Tibial nerve (tissue), 4 donors: ENCODE data around the gene ALAS1. TPM values are rescaled to one million over a fixed set of nuclear protein-coding genes. Genes with fewer than 3 reads are reported as not detected.

Experiments used
- DNase-seq, 2 donors: peaks; one replicate each; pipeline ENCODE4 v3.0.0-alpha.2; 2019; ENCODE audit warnings: low spot score in 2 of 2
- H3K27ac ChIP-seq, 4 donors: fragments of 200-600 bp; sonication (generic) in 3 of 4; one replicate each; pipeline ENCODE4 v1.5.1; 2017 to 2019; ENCODE audit warnings: mild to moderate bottlenecking in 1 of 4
- H3K27me3 ChIP-seq, 2 donors: fragments of 200-600 bp; sonication (generic) in 1 of 2; one replicate each; pipeline versions ENCODE4 v1.5.1 to v1.6.0; 2017 to 2019
- H3K36me3 ChIP-seq, 3 donors: fragments of 200-600 bp; sonication (generic); one replicate each; pipeline ENCODE4 v1.5.1; 2018 to 2019
- H3K4me1 ChIP-seq, 4 donors: fragments of 200-600 bp; sonication (generic) in 3 of 4; one replicate each; pipeline ENCODE4 v1.5.1; 2017 to 2019
- H3K4me3 ChIP-seq, 4 donors: fragments of 200-600 bp; sonication (generic) in 3 of 4; one replicate each; pipeline ENCODE4 v1.5.1; 2017 to 2019; ENCODE audit warnings: mild to moderate bottlenecking in 1 of 4, moderate library complexity in 1 of 4
- H3K9me3 ChIP-seq, 4 donors: fragments of 200-600 bp; sonication (generic) in 3 of 4; one replicate each; pipeline ENCODE4 v1.5.1; 2017 to 2019
- EP300 ChIP-seq, 2 donors: sonication (generic); formaldehyde crosslinking; IDR thresholded peaks; one replicate each; pipeline ENCODE4 v1.6.1; 2017; ENCODE audit warnings: antibody characterized with exemption in 2 of 2, mild to moderate bottlenecking in 1 of 2
- POLR2A ChIP-seq, 2 donors: fragments of 450-650 bp; IDR thresholded peaks; one replicate each; pipeline ENCODE4 v1.6.1; 2017; ENCODE audit warnings: antibody characterized with exemption in 2 of 2, mild to moderate bottlenecking in 2 of 2, moderate library complexity in 2 of 2
- WGBS, 2 donors: methylation state at CpG; one replicate each; pipeline ENCODE4 v1.1.5; 2018; 5-methylcytosine and 5-hydroxymethylcytosine counted together
- total RNA-seq, 4 donors: library from RNA; depleted of rRNA; stranded (reverse); fragments of >200 nt; gene quantifications; one replicate each; pipeline ENCODE4 v1.1.0, GENCODE V29; 2016
- TF ChIP-seq, protein P1 (sequence below), 5 experiments: fragments of 200-600 bp in 3 of 5; fragments of 450-650 bp in 2 of 5; sonication (generic) in 3 of 5; IDR thresholded peaks; one replicate each; pipeline ENCODE4 v1.5.1; 2016 to 2019; ENCODE audit warnings: antibody characterized with exemption in 5 of 5, mild to moderate bottlenecking in 3 of 5, moderate library complexity in 2 of 5

ALAS1 gene
- total RNA-seq, 4 donors from 2014 or later = 26.1 to 37.1 (median 32.0) TPM

GRCh38 chr3:52230461-52230860 is 32.5 kb downstream of the ALAS1 start:
- Histone ChIP-seq H3K4me1 (peaks cover 0 to 36% (median 4%) of the 10 kb centered on the region in 4 donors), H3K9me3 (no peaks in the 10 kb centered on the region), H3K27me3 (no peaks in the 10 kb centered on the region), H3K27ac (no peak overlapping the region), H3K36me3 (peaks cover 0 to 84% (median 25%) of the 10 kb centered on the region in 3 donors), H3K4me3 (no peak overlapping the region)
- TF ChIP-seq, protein P1, sequence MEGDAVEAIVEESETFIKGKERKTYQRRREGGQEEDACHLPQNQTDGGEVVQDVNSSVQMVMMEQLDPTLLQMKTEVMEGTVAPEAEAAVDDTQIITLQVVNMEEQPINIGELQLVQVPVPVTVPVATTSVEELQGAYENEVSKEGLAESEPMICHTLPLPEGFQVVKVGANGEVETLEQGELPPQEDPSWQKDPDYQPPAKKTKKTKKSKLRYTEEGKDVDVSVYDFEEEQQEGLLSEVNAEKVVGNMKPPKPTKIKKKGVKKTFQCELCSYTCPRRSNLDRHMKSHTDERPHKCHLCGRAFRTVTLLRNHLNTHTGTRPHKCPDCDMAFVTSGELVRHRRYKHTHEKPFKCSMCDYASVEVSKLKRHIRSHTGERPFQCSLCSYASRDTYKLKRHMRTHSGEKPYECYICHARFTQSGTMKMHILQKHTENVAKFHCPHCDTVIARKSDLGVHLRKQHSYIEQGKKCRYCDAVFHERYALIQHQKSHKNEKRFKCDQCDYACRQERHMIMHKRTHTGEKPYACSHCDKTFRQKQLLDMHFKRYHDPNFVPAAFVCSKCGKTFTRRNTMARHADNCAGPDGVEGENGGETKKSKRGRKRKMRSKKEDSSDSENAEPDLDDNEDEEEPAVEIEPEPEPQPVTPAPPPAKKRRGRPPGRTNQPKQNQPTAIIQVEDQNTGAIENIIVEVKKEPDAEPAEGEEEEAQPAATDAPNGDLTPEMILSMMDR (IDR thresholded peaks at IDR 0.05) = no peak
- TF ChIP-seq EP300 (IDR thresholded peaks at IDR 0.05) (no peak), POLR2A (IDR thresholded peaks at IDR 0.05) (no peak)
- WGBS, 2 donors = 84 to 89% methylated on average over 6 of the region's 6 CpGs
- DNase-seq = no peak

GRCh38 chr3:52230889-52231499 is 33.0 kb downstream of the ALAS1 start:
- no peaks in the 10 kb centered on the region for H3K9me3 ChIP-seq
- peaks cover 0 to 84% (median 25%) of the 10 kb centered on the region in 3 donors for H3K36me3 ChIP-seq
- DNase-seq = no peak
- TF ChIP-seq EP300 (IDR thresholded peaks at IDR 0.05) (no peak), POLR2A (IDR thresholded peaks at IDR 0.05) (no peak)
- TF ChIP-seq, protein P1 (IDR thresholded peaks at IDR 0.05) = no peak
- no peak overlapping the region for H3K27ac ChIP-seq
- WGBS, 2 donors = 79 to 91% methylated on average over 16 of the region's 16 CpGs
- H3K4me3 ChIP-seq = no peak overlapping the region
- H3K4me1 ChIP-seq = peaks cover 0 to 42% (median 8%) of the 10 kb centered on the region in 4 donors
- H3K27me3 ChIP-seq = no peaks in the 10 kb centered on the region

GRCh38 chr3:52231502-52232278 is 33.7 kb downstream of the ALAS1 start:
- peak in 1 of 2 donors; percentile 17 for TF ChIP-seq EP300 (IDR thresholded peaks at IDR 0.05)
- TF ChIP-seq, protein P1 (IDR thresholded peaks at IDR 0.05) = peak; percentile 73 to 92 (median 90)
- TF ChIP-seq POLR2A (IDR thresholded peaks at IDR 0.05) = no peak
- H3K27me3 ChIP-seq = no peaks in the 10 kb centered on the region
- no peaks in the 10 kb centered on the region for H3K9me3 ChIP-seq
- WGBS, 2 donors = 65 to 68% methylated on average over 22 to 30 of the region's 34 CpGs
- no peak overlapping the region for H3K4me3 ChIP-seq
- H3K36me3 ChIP-seq = peaks cover 0 to 84% (median 25%) of the 10 kb centered on the region in 3 donors
- peaks cover 0 to 49% (median 10%) of the 10 kb centered on the region in 4 donors for H3K4me1 ChIP-seq
- peak overlapping the region in 1 of 4 donors; percentile 5 for H3K27ac ChIP-seq
- peak; percentile 45 to 60 for DNase-seq

DNA sequence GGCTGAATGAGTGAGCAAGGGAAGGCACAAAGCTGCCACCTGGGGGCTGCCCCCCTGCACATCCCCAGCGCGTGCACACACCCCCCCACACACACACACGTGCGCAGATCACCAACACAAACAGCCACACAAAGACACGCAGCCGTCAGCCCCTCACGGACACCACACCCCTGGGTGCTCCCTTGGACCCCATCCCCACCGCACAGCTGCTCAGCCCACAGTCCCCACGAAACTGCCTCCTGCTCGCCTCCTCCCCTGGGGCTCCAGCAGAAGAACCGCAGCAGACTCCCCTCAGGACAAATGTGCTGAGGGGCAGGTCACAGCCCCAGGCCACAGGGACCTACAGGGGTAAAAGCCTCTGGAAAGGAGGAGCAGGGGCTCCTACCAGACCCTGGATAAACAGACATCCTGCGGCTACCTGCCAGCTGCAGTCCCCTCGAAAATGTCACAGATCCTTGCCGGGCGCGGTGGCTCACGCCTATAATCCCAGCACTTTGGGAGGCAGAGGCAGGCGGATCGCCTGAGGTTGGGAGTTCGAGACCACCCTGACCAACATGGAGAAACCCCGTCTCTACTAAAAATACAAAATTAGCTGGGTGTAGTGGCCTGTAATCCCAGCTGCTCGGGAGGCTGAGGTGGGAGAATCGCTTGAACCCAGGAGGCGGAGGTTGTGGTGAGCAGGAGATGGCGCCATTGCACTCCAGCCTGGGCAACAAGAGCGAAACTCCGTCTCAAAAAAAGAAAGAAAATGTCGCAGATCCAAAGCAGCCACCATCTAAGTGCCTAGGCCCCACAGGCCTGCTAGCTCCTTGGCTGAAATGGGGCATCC is 34.5 kb downstream of the ALAS1 start:
- Histone ChIP-seq H3K27me3 (no peaks in the 10 kb centered on the region), H3K4me1 (peaks cover 0 to 57% (median 18%) of the 10 kb centered on the region in 4 donors), H3K4me3 (no peak overlapping the region), H3K9me3 (no peaks in the 10 kb centered on the region), H3K27ac (peak overlapping the region in 1 of 4 donors; percentile 20), H3K36me3 (peaks cover 0 to 77% (median 25%) of the 10 kb centered on the region in 3 donors)
- TF ChIP-seq, protein P1 (IDR thresholded peaks at IDR 0.05) = no peak
- TF ChIP-seq POLR2A (IDR thresholded peaks at IDR 0.05) (no peak), EP300 (IDR thresholded peaks at IDR 0.05) (no peak)
- DNase-seq = no peak
- WGBS, 2 donors = 75 to 79% methylated on average over 27 to 28 of the region's 28 CpGs
